HEK293 (cell line): ENCODE data around the gene PCP2.

Experiments
- BCL11A ChIP-seq: fragments of 450-650 bp; formaldehyde crosslinking; IDR thresholded peaks from 2 replicates; pipeline ENCODE4 v1.5.1; 2016; ENCODE audit warnings: low read depth, missing biosample characterization, missing genetic modification characterization
- BCL11B ChIP-seq: fragments of 450-650 bp; formaldehyde crosslinking; IDR thresholded peaks from 2 replicates; pipeline ENCODE4 v1.5.1; 2016; ENCODE audit warnings: low read depth, missing biosample characterization, missing genetic modification characterization
- EGR2 ChIP-seq: fragments of 450-650 bp; formaldehyde crosslinking; IDR thresholded peaks from 2 replicates; pipeline ENCODE4 v1.5.1; 2016; ENCODE audit warnings: low read depth, missing biosample characterization, missing genetic modification characterization
- FEZF1 ChIP-seq: fragments of 450-650 bp; formaldehyde crosslinking; IDR thresholded peaks from 2 replicates; pipeline ENCODE4 v1.5.1; 2016; ENCODE audit warnings: missing biosample characterization, missing genetic modification characterization
- SETDB1 ChIP-seq: IDR thresholded peaks from one replicate; pipeline ENCODE4 v1.6.1; 2017; ENCODE audit warnings: mild to moderate bottlenecking, low read length, moderate library complexity, mixed read lengths; ENCODE audit not compliant: insufficient read length
- SP2 ChIP-seq: fragments of 450-650 bp; formaldehyde crosslinking; IDR thresholded peaks from 2 replicates; pipeline ENCODE4 v1.5.1; 2016; ENCODE audit warnings: missing biosample characterization, missing genetic modification characterization
- SP3 ChIP-seq: fragments of 450-650 bp; formaldehyde crosslinking; IDR thresholded peaks from 2 replicates; pipeline ENCODE4 v1.5.1; 2016; ENCODE audit warnings: missing biosample characterization, missing genetic modification characterization
- ZBTB20 ChIP-seq: fragments of 450-650 bp; formaldehyde crosslinking; IDR thresholded peaks from 2 replicates; pipeline ENCODE4 v1.5.1; 2016; ENCODE audit warnings: missing biosample characterization, missing genetic modification characterization
- ZFP41 ChIP-seq: fragments of 450-650 bp; formaldehyde crosslinking; IDR thresholded peaks from 2 replicates; pipeline ENCODE4 v1.5.1; 2016; ENCODE audit warnings: missing biosample characterization, missing genetic modification characterization, borderline replicate concordance
- ZNF112 ChIP-seq: fragments of 450-650 bp; formaldehyde crosslinking; IDR thresholded peaks from 2 replicates; pipeline ENCODE4 v1.5.0; 2017; ENCODE audit warnings: missing biosample characterization, missing genetic modification characterization
- ZNF155 ChIP-seq: fragments of 450-650 bp; formaldehyde crosslinking; IDR thresholded peaks from 2 replicates; pipeline ENCODE4 v1.5.1; 2016; ENCODE audit warnings: missing biosample characterization, missing genetic modification characterization
- ZNF175 ChIP-seq: fragments of 450-650 bp; formaldehyde crosslinking; IDR thresholded peaks from 2 replicates; pipeline ENCODE4 v1.5.1; 2016; ENCODE audit warnings: missing biosample characterization, missing genetic modification characterization
- ZNF335 ChIP-seq: fragments of 450-650 bp; formaldehyde crosslinking; conservative IDR thresholded peaks from 2 replicates; pipeline ENCODE4 v1.5.1; 2016; ENCODE audit warnings: missing biosample characterization, missing genetic modification characterization
- ZNF350 ChIP-seq: fragments of 450-650 bp; formaldehyde crosslinking; IDR thresholded peaks from 2 replicates; pipeline ENCODE4 v1.5.0; 2017; ENCODE audit warnings: missing biosample characterization, mild to moderate bottlenecking, missing genetic modification characterization
- ZNF354C ChIP-seq: fragments of 450-650 bp; formaldehyde crosslinking; IDR thresholded peaks from 2 replicates; pipeline ENCODE4 v1.5.1; 2016; ENCODE audit warnings: missing biosample characterization, missing genetic modification characterization, low read depth, borderline replicate concordance
- ZNF530 ChIP-seq: fragments of 450-650 bp; formaldehyde crosslinking; IDR thresholded peaks from 2 replicates; pipeline ENCODE4 v1.5.1; 2016; ENCODE audit warnings: low read depth, missing biosample characterization, missing genetic modification characterization
- ZNF621 ChIP-seq: fragments of 450-650 bp; formaldehyde crosslinking; IDR thresholded peaks from 2 replicates; pipeline ENCODE4 v1.5.1; 2017; ENCODE audit warnings: missing biosample characterization, missing genetic modification characterization
- ZNF670 ChIP-seq: fragments of 450-650 bp; formaldehyde crosslinking; IDR thresholded peaks from 2 replicates; pipeline ENCODE4 v1.5.1; 2016; ENCODE audit warnings: missing biosample characterization, missing genetic modification characterization, low read depth
- ZNF791 ChIP-seq: fragments of 450-650 bp; formaldehyde crosslinking; IDR thresholded peaks from 2 replicates; pipeline ENCODE4 v1.5.1; 2016; ENCODE audit warnings: missing biosample characterization, missing genetic modification characterization
- TF ChIP-seq, protein P1 (sequence below): fragments of 450-650 bp; formaldehyde crosslinking; IDR thresholded peaks from 2 replicates; pipeline ENCODE4 v1.5.1; 2016; ENCODE audit warnings: missing biosample characterization, missing genetic modification characterization
- TF ChIP-seq, protein P2 (sequence below): fragments of 450-650 bp; IDR thresholded peaks from 2 replicates; pipeline ENCODE4 v1.5.1; 2018; ENCODE audit warnings: missing biosample characterization, mild to moderate bottlenecking, missing genetic modification characterization
- TF ChIP-seq, protein P3 (sequence below): fragments of 450-650 bp; formaldehyde crosslinking; IDR thresholded peaks from 2 replicates; pipeline ENCODE4 v1.5.1; 2017; ENCODE audit warnings: missing biosample characterization, missing genetic modification characterization
- TF ChIP-seq, protein P4 (sequence below): fragments of 450-650 bp; formaldehyde crosslinking; IDR thresholded peaks from 2 replicates; pipeline ENCODE4 v1.5.1; 2017; ENCODE audit warnings: missing biosample characterization, missing genetic modification characterization
- TF ChIP-seq, protein P5 (sequence below): fragments of 450-650 bp; formaldehyde crosslinking; IDR thresholded peaks from 2 replicates; pipeline ENCODE4 v1.5.1; 2016; ENCODE audit warnings: missing biosample characterization, missing genetic modification characterization
- TF ChIP-seq, protein P6 (sequence below): fragments of 450-650 bp; formaldehyde crosslinking; conservative IDR thresholded peaks from 2 replicates; pipeline ENCODE4 v1.5.1; 2016; ENCODE audit warnings: low read depth, missing biosample characterization, missing genetic modification characterization

Gene PCP2

DNA sequence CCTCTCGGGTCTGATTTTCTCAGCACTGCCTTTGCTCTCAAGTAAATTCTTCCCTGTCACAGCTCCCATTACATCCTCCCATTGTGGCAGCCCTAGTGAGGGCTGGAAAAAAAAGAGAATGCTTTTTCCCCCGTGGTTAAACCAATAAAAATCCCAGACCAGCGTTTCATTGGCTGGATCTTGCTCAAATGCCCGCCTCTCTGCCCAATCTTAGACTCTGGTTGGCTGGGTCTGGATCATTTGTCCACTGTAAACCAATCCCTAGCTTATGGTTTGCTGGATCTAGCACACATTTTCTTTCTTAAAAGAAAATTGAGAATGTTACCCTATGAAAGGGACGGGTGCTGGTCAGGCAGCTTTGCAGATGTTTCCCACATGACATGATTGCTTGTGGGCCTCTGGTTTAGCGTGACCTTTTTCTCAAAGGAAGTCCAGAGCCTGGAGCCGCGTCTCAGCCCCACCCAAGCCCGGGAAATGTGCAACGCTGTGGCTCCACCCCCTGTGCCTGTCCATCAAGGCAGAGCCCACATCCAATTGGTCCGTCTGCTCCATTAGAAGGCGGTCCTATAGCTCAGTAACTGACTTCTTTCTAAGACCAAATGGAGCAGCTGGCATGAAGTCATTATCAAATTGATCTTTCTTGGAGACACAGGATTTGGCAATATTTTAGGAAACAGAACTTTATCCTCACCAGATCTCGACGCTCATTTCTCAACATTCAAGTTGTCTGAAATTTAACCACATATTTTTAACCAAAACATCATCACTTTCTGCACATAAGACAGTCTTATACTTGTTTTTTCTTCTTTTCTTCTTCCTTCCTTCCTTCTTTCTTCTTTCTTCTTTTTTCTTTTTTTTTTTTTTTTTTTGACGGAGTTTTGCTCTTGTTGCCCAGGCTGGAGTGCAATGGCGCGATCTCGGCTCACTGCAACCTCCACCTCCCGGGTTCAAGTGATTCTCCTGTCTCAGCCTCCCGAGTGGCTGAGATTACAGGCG, 40.8 kb upstream of the PCP2 start (continued):
- TF ChIP-seq SETDB1 (peak; percentile 67), ZNF175 (no peak), ZNF335 (0 out of 2 replicates have a peak, but pooled peaks have one; percentile 19), ZNF155 (tag by site-specific recombination) (no peak), FEZF1 (peak; percentile 59), ZNF670 (tag by site-specific recombination) (no peak), ZNF112 (no peak), ZNF621 (tag by site-specific recombination) (peak; percentile 75; the same call in 1 of the 2 replicates), BCL11B (tag by site-specific recombination) (no peak), ZFP41 (no peak), ZBTB20 (tag by site-specific recombination) (peak; percentile 54; the same call in 1 of the 2 replicates), ZNF350 (tag by site-specific recombination) (peak; percentile 88), EGR2 (no peak), SP2 (tag by site-specific recombination) (peak; percentile 67), BCL11A (no peak), SP3 (tag by site-specific recombination) (peak; percentile 50), ZNF530 (tag by site-specific recombination) (no peak), ZNF791 (tag by site-specific recombination) (no peak), ZNF354C (tag by site-specific recombination) (no peak)
- TF ChIP-seq, protein P1, sequence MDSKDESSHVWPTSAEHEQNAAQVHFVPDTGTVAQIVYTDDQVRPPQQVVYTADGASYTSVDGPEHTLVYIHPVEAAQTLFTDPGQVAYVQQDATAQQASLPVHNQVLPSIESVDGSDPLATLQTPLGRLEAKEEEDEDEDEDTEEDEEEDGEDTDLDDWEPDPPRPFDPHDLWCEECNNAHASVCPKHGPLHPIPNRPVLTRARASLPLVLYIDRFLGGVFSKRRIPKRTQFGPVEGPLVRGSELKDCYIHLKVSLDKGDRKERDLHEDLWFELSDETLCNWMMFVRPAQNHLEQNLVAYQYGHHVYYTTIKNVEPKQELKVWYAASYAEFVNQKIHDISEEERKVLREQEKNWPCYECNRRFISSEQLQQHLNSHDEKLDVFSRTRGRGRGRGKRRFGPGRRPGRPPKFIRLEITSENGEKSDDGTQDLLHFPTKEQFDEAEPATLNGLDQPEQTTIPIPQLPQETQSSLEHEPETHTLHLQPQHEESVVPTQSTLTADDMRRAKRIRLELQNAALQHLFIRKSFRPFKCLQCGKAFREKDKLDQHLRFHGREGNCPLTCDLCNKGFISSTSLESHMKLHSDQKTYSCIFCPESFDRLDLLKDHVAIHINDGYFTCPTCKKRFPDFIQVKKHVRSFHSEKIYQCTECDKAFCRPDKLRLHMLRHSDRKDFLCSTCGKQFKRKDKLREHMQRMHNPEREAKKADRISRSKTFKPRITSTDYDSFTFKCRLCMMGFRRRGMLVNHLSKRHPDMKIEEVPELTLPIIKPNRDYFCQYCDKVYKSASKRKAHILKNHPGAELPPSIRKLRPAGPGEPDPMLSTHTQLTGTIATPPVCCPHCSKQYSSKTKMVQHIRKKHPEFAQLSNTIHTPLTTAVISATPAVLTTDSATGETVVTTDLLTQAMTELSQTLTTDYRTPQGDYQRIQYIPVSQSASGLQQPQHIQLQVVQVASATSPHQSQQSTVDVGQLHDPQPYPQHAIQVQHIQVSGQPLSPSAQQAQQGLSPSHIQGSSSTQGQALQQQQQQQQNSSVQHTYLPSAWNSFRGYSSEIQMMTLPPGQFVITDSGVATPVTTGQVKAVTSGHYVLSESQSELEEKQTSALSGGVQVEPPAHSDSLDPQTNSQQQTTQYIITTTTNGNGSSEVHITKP (tag by site-specific recombination) = no peak
- TF ChIP-seq, protein P2, sequence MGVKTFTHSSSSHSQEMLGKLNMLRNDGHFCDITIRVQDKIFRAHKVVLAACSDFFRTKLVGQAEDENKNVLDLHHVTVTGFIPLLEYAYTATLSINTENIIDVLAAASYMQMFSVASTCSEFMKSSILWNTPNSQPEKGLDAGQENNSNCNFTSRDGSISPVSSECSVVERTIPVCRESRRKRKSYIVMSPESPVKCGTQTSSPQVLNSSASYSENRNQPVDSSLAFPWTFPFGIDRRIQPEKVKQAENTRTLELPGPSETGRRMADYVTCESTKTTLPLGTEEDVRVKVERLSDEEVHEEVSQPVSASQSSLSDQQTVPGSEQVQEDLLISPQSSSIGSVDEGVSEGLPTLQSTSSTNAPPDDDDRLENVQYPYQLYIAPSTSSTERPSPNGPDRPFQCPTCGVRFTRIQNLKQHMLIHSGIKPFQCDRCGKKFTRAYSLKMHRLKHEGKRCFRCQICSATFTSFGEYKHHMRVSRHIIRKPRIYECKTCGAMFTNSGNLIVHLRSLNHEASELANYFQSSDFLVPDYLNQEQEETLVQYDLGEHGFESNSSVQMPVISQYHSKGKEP = no peak
- TF ChIP-seq, protein P3, sequence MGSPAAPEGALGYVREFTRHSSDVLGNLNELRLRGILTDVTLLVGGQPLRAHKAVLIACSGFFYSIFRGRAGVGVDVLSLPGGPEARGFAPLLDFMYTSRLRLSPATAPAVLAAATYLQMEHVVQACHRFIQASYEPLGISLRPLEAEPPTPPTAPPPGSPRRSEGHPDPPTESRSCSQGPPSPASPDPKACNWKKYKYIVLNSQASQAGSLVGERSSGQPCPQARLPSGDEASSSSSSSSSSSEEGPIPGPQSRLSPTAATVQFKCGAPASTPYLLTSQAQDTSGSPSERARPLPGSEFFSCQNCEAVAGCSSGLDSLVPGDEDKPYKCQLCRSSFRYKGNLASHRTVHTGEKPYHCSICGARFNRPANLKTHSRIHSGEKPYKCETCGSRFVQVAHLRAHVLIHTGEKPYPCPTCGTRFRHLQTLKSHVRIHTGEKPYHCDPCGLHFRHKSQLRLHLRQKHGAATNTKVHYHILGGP (tag by site-specific recombination) = no peak; the same call in 1 of the 2 replicates
- TF ChIP-seq, protein P4, sequence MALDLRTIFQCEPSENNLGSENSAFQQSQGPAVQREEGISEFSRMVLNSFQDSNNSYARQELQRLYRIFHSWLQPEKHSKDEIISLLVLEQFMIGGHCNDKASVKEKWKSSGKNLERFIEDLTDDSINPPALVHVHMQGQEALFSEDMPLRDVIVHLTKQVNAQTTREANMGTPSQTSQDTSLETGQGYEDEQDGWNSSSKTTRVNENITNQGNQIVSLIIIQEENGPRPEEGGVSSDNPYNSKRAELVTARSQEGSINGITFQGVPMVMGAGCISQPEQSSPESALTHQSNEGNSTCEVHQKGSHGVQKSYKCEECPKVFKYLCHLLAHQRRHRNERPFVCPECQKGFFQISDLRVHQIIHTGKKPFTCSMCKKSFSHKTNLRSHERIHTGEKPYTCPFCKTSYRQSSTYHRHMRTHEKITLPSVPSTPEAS = no peak
- TF ChIP-seq, protein P5, sequence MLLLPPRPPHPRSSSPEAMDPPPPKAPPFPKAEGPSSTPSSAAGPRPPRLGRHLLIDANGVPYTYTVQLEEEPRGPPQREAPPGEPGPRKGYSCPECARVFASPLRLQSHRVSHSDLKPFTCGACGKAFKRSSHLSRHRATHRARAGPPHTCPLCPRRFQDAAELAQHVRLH = no peak
- TF ChIP-seq, protein P6, sequence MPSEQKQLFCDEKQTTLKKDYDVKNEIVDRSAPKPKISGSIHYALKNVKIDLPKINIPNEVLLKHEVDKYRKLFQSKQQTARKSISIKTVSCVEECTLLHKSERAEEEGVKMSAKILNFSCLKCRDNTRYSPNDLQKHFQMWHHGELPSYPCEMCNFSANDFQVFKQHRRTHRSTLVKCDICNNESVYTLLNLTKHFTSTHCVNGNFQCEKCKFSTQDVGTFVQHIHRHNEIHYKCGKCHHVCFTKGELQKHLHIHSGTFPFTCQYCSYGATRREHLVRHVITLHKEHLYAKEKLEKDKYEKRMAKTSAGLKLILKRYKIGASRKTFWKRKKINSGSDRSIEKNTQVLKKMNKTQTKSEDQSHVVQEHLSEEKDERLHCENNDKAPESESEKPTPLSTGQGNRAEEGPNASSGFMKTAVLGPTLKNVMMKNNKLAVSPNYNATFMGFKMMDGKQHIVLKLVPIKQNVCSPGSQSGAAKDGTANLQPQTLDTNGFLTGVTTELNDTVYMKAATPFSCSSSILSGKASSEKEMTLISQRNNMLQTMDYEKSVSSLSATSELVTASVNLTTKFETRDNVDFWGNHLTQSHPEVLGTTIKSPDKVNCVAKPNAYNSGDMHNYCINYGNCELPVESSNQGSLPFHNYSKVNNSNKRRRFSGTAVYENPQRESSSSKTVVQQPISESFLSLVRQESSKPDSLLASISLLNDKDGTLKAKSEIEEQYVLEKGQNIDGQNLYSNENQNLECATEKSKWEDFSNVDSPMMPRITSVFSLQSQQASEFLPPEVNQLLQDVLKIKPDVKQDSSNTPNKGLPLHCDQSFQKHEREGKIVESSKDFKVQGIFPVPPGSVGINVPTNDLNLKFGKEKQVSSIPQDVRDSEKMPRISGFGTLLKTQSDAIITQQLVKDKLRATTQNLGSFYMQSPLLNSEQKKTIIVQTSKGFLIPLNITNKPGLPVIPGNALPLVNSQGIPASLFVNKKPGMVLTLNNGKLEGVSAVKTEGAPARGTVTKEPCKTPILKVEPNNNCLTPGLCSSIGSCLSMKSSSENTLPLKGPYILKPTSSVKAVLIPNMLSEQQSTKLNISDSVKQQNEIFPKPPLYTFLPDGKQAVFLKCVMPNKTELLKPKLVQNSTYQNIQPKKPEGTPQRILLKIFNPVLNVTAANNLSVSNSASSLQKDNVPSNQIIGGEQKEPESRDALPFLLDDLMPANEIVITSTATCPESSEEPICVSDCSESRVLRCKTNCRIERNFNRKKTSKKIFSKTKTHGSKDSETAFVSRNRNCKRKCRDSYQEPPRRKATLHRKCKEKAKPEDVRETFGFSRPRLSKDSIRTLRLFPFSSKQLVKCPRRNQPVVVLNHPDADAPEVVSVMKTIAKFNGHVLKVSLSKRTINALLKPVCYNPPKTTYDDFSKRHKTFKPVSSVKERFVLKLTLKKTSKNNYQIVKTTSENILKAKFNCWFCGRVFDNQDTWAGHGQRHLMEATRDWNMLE (tag by site-specific recombination) = no peak; the same call in 1 of the 2 replicates
